HG02852 (cell line): ENCODE data around the gene ATE1.

Source experiments
- ATAC-seq: cut with Tn5 transposase; IDR thresholded peaks from one replicate; pipeline ENCODE4 v1.9.1; 2021; ENCODE audit warnings: mild to moderate bottlenecking, moderate library complexity; ENCODE audit not compliant: unreplicated experiment

The ATE1 gene

GRCh38 chr10:121879476-121879875 is 48.4 kb downstream of the ATE1 start:
- ATAC-seq, result no peak

GRCh38 chr10:121873236-121873635 is 54.6 kb downstream of the ATE1 start:
- no peak for ATAC-seq

GRCh38 chr10:121870413-121870812 is 57.4 kb downstream of the ATE1 start:
- no peak for ATAC-seq

- no peak for ATAC-seq
Measured at GRCh38 chr10:121865554-121865953, 62.3 kb downstream of the ATE1 start.

GRCh38 chr10:121864653-121865052 is 63.2 kb downstream of the ATE1 start:
- ATAC-seq, result no peak

GRCh38 chr10:121864168-121864567 is 63.7 kb downstream of the ATE1 start:
- ATAC-seq, result no peak

- ATAC-seq, result no peak
Measured at GRCh38 chr10:121862649-121863048, 65.2 kb downstream of the ATE1 start.

GRCh38 chr10:121862042-121862441 is 65.8 kb downstream of the ATE1 start:
- no peak for ATAC-seq

GRCh38 chr10:121860810-121861209 is 67.0 kb downstream of the ATE1 start:
- ATAC-seq, result no peak

GRCh38 chr10:121854809-121855445 is 72.9 kb downstream of the ATE1 start:
- no peak for ATAC-seq

- ATAC-seq, result no peak
Measured at GRCh38 chr10:121853950-121854349, 73.9 kb downstream of the ATE1 start.

- ATAC-seq, result no peak
Measured at GRCh38 chr10:121851786-121852185, 76.0 kb downstream of the ATE1 start.

- ATAC-seq, result no peak
Measured at GRCh38 chr10:121848082-121848481, 79.7 kb downstream of the ATE1 start.

GRCh38 chr10:121846555-121846954 is 81.3 kb downstream of the ATE1 start:
- ATAC-seq, result no peak

GRCh38 chr10:121845044-121845784 is 82.6 kb downstream of the ATE1 start:
- no peak for ATAC-seq

- ATAC-seq, result no peak
Measured at GRCh38 chr10:121844537-121844936, 83.3 kb downstream of the ATE1 start.

GRCh38 chr10:121843379-121843778 is 84.5 kb downstream of the ATE1 start:
- ATAC-seq, result no peak

GRCh38 chr10:121841862-121842261 is 86.0 kb downstream of the ATE1 start:
- no peak for ATAC-seq

- no peak for ATAC-seq
Measured at GRCh38 chr10:121838931-121839330, 88.9 kb downstream of the ATE1 start.

- no peak for ATAC-seq
Measured at GRCh38 chr10:121838149-121838548, 89.7 kb downstream of the ATE1 start.

- ATAC-seq, result no peak
Measured at GRCh38 chr10:121836171-121836570, 91.7 kb downstream of the ATE1 start.

- ATAC-seq, result no peak
Measured at GRCh38 chr10:121835376-121835775, 92.5 kb downstream of the ATE1 start.

GRCh38 chr10:121834757-121835156 is 93.1 kb downstream of the ATE1 start:
- no peak for ATAC-seq
